GM18498 (cell line): ENCODE data around the gene HOXA5.
A peak's percentile ranks its signal among the peaks of the same experiment; 100 is the strongest.

ENCODE experiments used
- ATAC-seq: cut with Tn5 transposase; IDR thresholded peaks from one replicate; pipeline ENCODE4 v1.9.1; 2021; ENCODE audit warnings: mild to moderate bottlenecking, moderate library complexity; ENCODE audit not compliant: unreplicated experiment

The HOXA5 gene

DNA sequence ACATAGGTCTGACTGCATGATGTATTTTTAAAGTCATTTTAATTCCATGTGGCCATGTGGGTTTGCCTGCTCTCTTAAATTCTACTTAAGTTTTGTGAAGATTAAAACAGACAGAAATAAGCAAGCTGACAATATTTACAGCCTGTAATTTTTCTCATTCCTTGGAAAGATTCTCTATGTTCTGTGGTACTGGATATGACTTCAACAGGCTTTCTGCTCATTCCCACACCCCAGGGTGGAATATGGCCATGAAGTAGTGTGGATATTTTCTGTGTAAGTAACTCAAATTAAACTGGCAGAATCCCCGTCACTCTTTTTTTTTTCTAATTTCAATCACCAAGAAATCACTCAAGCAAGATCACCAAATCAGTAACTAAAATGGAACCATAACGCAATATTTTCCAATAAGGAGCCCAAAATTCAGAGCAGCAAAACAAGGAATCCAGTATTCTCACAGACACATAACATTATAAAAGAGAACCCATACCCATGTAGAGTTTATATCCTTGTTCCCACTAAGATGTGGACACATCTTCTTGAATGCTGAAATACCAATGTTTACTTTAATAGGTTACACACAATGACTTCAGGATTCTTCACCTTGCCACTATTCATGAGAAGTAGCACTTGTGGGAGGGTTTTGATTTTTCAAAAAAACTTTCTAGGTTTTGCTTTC, 5.7 kb downstream of the HOXA5 start:
- ATAC-seq: no peak

DNA sequence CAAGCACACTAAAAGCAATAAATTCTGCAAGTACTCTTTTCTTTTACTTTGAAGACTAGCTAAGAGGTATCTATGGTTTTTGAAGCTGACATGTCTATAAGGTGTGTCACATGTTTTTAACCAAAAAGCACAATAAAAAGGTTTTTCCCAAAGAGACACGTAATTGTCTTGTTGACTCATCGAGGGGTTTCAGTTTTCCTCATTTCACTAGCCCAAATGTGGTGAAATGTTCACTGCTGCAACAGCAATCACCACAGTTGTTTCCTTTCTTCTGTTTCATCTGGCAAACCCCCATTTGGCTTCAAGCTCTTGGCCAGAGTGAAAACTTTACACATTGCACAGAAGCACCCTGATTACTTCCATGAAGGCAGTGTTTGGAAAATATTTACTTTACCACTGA, 9.1 kb downstream of the HOXA5 start:
- ATAC-seq: no peak

DNA sequence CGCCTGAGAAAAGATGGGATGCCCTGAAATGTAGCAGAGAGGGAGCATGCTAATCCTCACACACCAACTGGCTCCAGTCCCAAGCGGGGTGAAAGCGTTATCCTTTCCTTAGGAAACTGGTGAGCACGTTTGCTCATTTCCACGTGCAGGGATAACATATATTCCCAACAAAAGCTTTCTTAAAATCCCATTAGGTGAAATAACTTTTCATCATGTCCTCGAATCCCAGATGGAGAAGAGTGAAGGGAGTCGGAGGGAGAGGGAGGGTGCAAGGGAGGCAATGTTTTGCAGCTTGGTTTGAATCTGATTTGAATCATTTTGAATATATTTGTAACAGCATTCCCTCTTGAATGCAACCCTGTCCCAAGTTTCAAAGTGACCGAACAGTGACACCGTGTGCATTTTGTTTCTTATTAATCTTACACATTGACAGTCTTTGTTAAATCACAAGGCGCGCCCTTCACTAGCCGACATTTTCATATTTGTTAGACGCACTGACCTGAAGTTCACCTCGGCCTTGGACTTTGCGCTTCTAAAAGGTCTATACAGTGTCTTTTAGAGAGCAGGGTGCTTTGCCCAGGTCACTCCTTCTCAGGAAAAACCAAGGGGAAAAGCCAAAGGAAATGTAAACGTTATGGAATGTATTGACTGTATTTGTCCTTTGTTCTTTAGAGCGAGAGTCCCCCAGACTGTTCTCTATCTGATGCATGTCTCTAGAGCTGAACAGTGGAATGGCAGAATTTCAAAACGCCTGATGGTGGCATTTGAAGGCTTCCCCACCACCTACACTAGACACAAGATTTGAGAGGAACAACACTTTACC, 9.9 kb downstream of the HOXA5 start:
- ATAC-seq: no peak

DNA sequence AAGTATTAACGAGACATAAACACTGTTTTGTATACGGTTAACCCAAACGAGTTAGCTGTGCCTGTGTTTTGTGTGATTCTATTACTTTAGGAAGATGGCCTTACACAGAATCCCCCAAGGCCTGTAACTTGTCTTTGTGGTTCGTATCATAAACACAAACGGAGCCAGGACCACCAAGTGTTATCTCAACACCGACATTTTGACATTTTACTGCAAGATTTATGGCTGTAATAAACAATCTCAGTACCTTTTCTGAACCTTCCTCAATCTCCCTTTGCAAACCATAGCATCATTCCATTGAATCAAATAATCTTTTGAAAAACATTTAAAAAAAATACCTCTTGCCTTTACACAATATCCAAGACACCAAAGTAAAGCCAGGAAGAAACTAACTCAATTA, 10.5 kb downstream of the HOXA5 start:
- ATAC-seq: no peak

DNA sequence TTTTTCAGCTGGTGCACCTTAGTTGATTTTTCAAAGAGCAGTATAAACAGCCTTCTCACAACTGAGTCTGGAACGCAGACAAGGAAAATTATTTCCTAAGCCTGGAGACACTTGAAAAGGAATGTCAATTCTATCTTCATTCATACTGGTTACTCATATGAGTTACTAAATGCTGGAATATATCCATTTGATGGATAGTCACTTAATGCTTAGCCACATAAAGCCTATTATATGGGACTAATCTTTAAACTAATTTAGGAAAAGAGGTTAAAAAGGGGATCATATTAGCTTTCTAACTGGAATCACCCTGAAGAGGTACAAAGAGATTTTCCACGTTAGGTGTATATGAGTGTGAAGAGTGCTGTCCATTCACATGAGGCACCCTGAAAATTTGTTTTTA, 11.3 kb downstream of the HOXA5 start:
- ATAC-seq: no peak

DNA sequence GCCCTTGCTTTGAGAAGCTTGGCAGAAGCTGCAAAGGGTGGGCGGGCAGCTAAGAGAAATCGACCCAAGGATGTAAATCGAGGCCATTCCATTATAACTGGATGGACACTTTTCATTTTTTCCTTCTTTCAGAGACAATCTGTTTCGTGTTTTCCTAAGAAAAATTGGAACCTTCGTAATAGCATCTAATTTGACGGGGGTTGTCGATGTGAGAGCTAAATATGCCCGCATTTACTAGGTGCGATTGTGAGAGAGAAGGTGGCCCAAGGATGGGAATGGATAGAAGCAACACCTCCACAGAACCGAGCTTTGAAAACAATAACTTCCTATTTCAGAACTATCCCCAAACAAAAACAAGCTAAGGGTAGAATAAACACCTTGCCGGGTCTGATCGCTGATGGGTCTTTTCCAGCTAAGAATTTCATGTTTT, 12.1 kb downstream of the HOXA5 start:
- no peak for ATAC-seq

DNA sequence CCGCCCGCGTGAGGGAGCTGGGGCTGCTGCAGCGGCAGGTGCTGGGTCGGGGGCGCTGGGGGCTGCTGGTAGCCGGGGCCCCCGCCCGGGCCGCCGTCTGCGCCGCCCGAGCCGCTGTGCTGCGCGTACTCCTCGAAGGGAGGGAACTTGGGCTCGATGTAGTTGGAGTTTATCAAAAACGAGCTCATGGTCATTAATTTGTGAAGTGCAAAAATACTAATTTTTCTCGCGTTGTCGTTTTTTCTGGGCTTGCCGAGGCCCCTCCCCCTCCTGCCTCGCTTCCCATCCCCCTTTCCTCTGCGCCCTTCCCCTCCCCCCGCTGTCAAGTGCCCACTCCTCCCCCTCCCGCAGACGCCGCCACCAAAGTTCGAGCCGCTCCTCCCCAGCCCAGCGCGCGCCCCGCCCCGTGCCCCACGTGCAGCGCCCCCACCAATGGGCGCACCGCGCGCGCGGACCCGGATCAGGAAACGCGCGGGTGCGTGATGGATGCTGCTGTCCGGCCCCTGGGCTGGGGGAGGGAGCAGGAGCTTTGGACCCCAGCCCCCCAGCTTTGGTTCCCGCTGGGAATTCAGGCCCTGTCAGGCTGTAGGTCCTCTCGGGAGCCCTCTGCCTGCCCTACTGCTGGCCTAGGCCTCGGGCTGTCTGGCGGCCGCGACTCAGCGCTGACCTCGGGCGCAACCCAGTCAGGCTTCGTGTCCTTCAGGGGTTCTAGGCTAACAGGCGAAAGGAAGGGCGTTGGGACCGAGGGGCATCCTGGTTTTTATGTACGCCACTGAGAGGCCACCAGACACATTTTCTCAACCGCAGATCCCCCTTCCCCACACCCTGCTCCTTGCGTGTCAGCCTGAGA, 12.7 kb downstream of the HOXA5 start, which contains the start of gene HOXA4:
Gene HOXA4, minus strand, starts transcription at position 218 of the 850 bp plus-strand sequence. Its CDS starts 24 bp downstream, at position 194.
- peak; percentile 85 for ATAC-seq

DNA sequence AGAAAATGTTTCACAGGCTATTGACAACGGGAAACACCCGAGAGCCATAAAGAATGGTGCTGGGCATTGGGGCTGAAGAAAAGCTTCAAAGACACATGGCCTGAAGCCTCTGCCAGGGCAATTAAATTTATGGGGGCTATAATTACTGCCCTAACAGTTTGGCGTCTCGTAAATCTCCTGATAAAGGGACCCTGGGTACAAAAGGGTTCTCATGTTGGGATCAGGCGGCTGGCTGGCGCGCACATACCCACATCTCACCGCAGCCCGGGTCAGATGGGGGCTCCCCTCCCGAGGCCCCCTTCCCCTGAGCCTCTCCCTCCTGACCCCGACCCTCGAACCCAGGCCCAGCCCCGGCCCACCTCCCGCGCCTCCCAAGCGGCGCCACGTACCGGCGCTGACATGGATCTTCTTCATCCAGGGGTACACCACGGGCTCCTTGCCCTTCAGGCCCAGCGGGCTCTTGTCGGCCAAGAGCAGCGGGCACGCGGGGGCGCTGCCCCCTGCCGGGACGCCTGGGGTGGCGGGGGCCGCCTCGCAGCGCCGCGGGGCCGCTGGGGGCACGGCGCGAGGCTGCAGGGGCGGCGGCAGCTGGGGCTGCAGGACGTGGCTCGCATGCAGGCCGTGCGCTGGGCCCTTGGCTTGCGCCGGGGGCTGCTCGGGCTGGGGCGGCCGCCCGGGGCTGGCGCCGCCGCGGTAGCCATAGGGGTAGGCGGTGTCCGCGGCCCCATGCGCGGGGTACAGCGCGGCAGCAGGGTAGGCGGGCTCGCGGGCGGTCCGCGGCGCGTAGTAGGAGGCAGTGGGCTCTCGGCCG, 13.5 kb downstream of the HOXA5 start:
- peak; percentile 23 for ATAC-seq

DNA sequence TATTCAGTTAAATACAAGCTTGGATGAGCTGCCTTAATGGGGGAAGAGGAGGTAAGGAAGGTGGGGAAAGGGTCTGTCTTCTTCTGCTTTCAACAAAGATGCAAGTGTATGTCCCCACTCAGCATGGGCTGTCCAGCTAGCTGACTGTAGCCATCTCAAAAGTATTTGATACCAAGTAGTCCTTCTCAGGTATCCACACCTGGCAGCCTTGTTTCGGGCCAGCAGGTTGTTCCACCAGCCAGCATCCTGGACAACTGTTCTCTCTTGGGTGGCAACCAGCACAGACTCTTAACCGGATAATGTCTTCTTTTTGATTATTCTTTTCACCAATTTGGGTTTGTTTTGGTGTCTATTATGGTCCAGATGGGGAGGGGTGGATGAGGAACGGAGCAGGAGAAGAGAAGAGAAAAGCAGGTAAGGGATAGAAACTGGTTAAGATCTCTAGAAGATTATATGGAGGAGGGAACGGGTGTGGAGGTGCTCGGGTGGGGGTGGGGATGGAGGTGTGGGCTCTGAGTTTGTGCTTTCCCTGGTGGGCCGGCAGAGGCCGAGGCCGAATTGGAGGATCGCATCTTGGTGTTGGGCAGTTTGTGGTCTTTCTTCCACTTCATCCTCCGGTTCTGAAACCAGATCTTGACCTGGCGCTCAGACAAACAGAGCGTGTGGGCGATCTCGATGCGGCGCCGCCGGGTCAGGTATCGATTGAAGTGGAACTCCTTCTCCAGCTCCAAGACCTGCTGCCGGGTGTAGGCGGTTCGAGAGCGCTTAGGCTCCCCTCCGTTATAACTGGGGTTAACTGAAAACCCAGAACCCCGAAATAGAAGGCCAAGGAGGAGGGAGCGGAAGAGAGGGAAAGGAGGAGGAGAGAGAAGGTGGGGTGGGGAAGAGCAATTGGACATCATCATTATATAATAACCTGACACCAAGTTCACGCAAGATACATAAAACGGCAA, 14.4 kb downstream of the HOXA5 start:
- ATAC-seq: no peak

DNA sequence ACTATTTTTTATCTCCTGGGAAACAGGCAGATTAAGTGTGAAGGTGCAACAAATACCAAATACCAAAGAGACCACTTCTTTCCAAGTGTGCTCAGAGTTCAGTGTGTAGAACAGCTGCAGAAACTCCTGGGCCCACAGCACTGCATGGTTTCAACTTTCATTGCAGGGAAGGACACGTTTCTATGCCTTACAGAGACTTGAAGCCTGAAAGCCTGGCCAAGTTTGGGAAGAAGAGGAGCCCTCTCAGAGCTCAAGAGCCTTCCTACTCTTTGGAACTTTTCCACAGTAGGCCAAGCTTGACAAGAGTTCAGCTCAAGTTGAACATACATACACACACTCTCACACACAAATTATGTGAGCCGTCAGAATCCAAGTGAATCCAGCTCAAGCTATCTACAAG, 15.4 kb downstream of the HOXA5 start:
- no peak for ATAC-seq

DNA sequence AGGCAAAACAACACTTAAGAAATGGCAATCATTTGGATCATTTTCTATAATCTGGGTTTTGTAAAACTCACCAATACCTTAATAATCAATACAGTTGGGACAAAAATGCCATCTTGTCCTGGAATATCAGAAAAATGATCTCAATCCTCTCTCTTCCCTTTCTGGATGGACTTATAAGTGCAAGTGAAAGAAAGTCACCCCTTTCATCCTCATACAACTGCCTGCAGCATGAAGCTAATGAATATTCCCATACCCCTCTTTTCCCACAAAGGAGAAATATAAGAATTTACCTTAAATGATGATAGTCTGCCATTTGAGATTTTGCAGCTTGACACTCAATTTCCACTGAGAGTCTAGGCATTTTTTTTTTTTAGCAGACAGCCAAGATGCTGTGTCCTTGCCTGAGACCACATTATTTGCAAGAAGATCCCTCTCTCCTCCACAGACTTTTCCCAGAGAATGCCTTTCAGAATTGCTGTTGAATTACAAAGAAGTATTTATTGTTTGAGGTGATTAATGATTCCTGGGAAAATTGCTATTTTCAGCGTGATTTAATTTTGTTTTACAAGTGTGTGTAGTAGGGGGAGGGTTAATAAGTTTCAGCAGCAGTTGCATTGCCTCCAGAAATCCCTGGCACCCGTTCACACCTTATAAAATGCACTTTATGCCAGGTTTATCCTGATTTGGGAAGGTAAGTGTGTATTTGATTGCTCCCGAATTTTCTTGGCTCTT, 16.7 kb downstream of the HOXA5 start:
- ATAC-seq: no peak

DNA sequence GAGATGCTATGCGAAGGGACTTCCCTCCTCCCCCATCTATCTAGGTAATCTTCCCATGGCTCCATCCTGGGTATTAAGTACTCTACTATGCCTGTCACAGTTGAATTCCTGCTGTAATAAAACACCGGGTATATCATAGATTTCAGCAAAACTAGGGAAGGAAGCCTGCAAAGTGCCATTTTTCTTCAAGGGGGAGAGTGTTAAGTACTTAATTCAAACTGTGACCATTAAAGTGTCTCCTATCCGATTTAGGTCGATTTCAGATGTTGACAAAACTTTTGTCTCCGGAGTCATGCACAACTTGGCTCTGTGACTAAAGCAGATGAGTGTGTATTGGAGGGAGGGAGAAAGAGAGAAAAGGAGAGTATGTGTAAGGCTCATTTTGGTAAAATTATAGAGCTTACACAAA, 17.5 kb downstream of the HOXA5 start:
- no peak for ATAC-seq

DNA sequence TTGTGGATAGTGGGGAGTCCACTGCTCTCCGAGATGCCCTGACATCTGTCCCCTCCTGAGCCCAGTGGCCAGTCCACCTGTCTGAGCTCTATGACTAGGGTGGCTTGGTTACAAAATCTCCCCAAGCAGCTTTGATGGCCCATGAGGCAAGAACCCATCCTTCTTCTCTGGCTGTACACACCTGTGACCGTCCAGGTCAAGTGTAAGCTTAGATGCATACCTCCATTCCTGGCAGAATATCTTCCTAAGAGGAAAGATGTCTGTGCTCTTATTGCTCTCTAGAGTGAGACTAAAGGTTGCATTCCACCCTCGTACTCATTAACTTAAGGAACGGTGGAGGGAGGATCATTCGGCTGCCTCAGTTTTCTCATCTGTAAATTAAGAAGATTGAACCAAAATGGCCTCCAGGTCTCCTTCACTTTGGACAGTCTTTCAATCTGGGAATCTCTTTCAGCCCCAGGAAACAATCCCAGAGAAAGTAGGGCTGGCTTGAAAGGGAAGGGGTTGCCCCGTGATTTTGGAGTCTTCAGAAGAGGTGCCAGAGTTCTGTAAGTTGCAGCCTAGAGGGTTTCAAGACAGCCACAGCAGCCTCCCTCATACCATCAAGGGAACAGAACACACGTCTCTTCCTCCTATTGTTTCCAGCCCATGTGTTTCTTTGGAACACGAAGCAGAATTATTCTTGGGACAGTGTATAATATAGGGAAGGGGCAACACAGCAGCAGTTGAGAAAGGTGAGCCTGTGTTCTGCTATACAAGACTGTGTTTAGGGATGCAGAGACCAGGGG, 18.4 kb downstream of the HOXA5 start:
- ATAC-seq: no peak

DNA sequence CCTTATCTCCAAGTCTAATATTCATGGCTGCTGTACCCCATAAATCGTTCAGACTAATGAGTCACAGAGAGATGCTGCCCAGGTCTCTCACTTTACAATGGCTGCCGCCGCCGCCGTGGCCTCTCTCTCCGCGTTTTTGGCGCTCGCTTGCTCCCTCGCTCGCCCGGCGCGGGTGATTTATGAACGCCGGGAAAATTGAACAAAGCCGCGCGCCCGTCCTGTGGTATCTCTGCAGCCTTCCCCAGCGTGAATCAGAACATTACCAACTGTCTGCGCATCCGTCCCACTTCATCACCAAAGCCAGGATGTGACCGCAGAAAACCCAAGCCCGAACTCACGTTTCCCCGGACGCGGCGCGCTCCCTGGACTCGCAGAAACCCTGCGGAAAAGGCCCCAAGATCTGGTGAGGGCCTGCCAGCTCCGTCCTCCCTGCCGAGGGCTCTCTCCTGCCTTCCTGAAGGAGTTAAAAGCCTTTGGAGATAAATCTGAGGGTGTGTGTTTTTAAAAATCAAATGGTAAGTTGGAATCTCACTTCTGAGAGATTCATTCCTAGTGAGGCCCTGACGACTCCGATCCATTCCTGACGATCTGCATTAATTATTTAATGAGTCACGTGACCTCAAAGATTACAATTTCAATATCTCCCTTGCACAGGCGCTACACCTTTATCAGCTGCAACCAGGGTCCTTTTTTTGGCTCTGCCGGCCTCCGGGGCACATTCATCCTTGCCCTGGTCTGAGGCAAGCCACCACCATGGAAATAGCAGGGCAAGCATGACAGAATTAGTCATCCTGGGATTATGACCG, 19.2 kb downstream of the HOXA5 start:
- ATAC-seq: no peak

DNA sequence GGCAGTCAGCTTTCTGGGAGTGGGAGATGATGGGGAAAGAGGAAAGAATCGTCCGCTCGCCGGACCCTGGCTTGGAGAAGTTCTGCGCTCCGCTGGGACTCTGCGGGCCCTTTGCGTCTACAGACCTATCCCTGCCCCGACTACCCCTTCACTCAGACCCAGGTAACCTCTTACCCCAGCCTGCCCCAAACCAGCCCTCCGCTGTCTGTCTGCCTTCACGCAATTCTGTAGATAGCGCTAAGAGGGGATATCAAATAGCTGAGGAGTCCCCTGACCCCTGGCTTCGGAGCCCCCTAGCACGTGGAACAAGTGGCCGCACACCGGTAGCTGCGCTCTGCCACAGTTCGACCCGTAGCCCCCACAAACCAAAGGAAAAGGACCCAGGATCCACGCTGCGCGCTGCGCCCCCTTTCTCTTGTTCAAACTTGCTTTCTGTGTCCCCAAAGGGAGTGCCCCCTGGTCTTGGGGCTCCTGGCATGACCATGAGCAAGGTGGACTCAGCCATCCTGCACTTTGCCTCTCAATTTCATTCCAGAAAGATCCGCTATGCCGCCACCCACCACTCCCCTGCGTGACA, 19.9 kb downstream of the HOXA5 start:
- ATAC-seq: no peak

DNA sequence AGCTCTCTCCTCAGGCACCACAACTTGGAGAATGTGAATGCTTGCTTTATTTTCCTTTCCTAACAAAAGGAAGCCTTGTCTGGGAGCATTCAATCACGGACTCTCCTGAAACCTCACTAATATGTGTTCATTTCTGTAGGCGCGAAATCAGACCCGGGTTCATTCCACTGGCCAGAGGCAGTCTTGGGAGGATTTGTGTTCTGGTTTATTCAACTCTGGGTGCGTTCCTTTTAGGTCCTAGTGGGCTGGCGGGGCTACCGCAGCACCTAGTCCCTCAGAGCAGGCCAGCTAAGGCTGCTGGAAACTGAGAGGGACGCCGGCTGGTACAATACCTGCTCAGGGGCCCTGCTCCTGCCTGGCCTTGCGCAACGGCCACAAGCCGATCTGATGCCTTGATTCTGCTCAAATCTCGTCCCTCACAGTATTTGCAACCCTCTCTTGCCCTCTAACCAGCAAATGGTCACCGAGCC, 20.4 kb downstream of the HOXA5 start:
- ATAC-seq: no peak
